Heart right ventricle (tissue), 16 donors: ENCODE results near the gene EDN2. TPM values are rescaled to one million over a fixed set of nuclear protein-coding genes. Genes with fewer than 3 reads are reported as not detected.

ENCODE experiments used
- ATAC-seq, 8 donors: fragments of 200-7000 bp; cut with Tn5 transposase; one replicate each; pipeline ENCODE4 v1.9.1; 2020; ENCODE audit warnings: mild to moderate bottlenecking in 8 of 8, moderate library complexity in 8 of 8, moderate number of reproducible peaks in 1 of 8
- DNase-seq, 2 donors: peaks; one replicate each; pipeline ENCODE4 v3.0.0-alpha.2; 2020
- H3K27ac ChIP-seq, 10 donors: fragments of 200-600 bp; sonication (generic) in 2 of 10; one replicate each; pipeline versions ENCODE4 v1.5.0 to v1.8.0; 2020 to 2022; ENCODE audit warnings: mild to moderate bottlenecking in 3 of 10
- H3K27me3 ChIP-seq, 7 donors: fragments of 200-600 bp; one replicate each; pipeline ENCODE4 v1.8.0; 2021 to 2022; ENCODE audit warnings: mild to moderate bottlenecking in 2 of 7
- H3K36me3 ChIP-seq, 9 donors: fragments of 200-600 bp; sonication (generic) in 1 of 9; one replicate each; pipeline versions ENCODE4 v1.5.0 to v1.8.0; 2020 to 2022; ENCODE audit warnings: mild to moderate bottlenecking in 2 of 9
- H3K4me1 ChIP-seq, 9 donors: fragments of 200-600 bp; sonication (generic) in 1 of 9; one replicate each; pipeline versions ENCODE4 v1.5.0 to v1.8.0; 2020 to 2022; ENCODE audit warnings: mild to moderate bottlenecking in 4 of 9
- H3K4me3 ChIP-seq, 10 donors: fragments of 200-600 bp; sonication (generic) in 2 of 10; one replicate each; pipeline versions ENCODE4 v1.5.0 to v1.8.0; 2020 to 2022; ENCODE audit warnings: mild to moderate bottlenecking in 7 of 10, moderate library complexity in 2 of 10
- H3K9me3 ChIP-seq, 11 donors: fragments of 200-600 bp in 10 of 11; sonication (generic) in 2 of 11; one replicate each; pipeline versions ENCODE4 v1.5.0 to v1.8.0; 2013 to 2022; ENCODE audit warnings: mild to moderate bottlenecking in 2 of 11, control low read depth in 1 of 11, moderate library complexity in 1 of 11
- CTCF ChIP-seq, 9 donors: fragments of 200-600 bp; sonication (generic) in 2 of 9; IDR thresholded peaks; one replicate each; pipeline versions ENCODE4 v1.5.0 to v1.8.0; 2021 to 2022; ENCODE audit warnings: antibody characterized with exemption in 9 of 9, mild to moderate bottlenecking in 5 of 9, moderate library complexity in 1 of 9
- WGBS, 2 donors: extraction: QIAGEN DNeasy Blood & Tissue Kit; methylation state at CpG; one replicate each; pipeline ENCODE4 v1.1.7; 2013; ENCODE audit warnings: inconsistent platforms in 1 of 2; 5-methylcytosine and 5-hydroxymethylcytosine counted together
- intact Hi-C, 10 donors: fragments of 100-400 bp; cut with DNase I; formaldehyde crosslinking; loops; one replicate each; pipeline versions ENCODE4 v1.11.1 to v1.14.2; 2022
- polyA plus RNA-seq, 2 donors: library from polyadenylated mRNA; stranded (reverse); fragments of 200-250 nt; gene quantifications; one replicate each; pipeline ENCODE4 v1.2.3, GENCODE V29; 2013
- total RNA-seq, 10 donors: library from RNA; stranded (reverse); fragmentation: NEBNext Ultra II Directional in 3 of 10; extraction: Animal tissue kit (Norgen Biotek cat#: 25700) in 3 of 10; gene quantifications; one replicate each; pipeline versions ENCODE4 v1.2.1 to v1.2.4, GENCODE V29; 2021 to 2023
- donor health status: Arrhythmogenic right ventricular cardiomyopathy.
- donor health status: ischemic (EF 13 %, LVEDD 7.1; RV severe dilation, severe dysfunction).
- donor health status: healthy with polysubstance abuse.
- donor health status: DM: no; HTN: yes; CAD: no.
- donor health status: DM: no; HTN: no; CAD: no.
- donor health status: ischemic (EF 25% LVEDD 6.9; RV normal size, moderate dysfunction).
- donor health status: ischemic (EF 25% LVEDD 5.7; RV mildly dilated, moderate dysfunction).
- donor health status: healthy.
- donor health status: DM: yes; HTN: yes; CAD: no.
- donor health status: Ischemic cardiomyopathy.
- donor health status: ischemic (EF 35%, LVEDD 5.7; RV mildly dilated, moderate dysfunction).
- donor health status: nonischemic (EF 11% LVEDD 7.7; RV severe dilation, severe dysfunction).
- donor health status: DM: yes; HTN: yes; CAD: no.
- donor health status: PGD.
- donor health status: ischemic (EF 29% LVEDD 5.4; RV normal size, mild dysfunction).
- donor health status: nonischemic (EF 23%, LVEDD 6.1; RV moderate dilation, normal function).

Gene EDN2
- total and polyA plus RNA-seq, 12 donors, result 0.30 to 8.5 (median 1.0) TPM; not detected in 5

DNA sequence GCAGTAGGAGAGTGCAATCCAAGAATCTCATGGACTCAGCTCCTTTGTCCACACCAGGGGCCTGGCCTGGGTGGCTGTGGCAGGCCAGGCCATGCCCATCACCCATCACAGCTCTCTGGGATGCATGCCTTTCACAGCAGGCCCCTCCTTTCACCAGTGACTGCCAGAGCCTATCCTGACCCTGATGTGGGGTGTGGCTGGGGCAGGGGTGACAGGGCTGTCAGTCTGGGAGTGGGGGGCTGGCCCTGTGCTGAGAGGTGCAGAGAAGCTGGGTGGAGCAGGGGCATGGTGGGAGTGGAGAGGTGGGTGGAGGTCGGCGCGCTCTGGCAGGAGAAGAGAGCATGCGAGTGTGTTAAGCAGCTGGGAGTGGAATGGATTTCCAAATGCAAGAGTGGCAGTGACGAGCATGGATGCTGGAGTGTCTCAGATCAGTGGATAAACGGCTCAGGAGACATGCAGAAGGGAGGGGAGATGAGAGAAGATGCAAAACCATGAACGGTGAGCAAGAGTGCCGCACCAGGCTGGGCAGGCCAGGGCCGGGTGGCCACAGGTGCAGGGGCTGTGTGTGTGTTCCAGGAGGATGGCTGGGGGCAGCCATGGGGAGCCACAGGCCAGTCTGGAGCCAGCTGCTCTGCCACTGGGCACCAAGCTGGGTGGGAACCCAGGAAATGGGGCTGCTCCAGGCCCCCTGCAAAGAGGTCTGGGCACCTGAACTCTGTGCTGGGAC, 39.6 kb upstream of the EDN2 start:
- WGBS, 2 donors, result 83 to 88% methylated on average over 9 of the region's 9 CpGs
- DNase-seq, result no peak
- H3K4me1 ChIP-seq, result no peaks in the 10 kb centered on the region
- peaks cover 0 to 22% (median 0%) of the 10 kb centered on the region in 9 donors for H3K36me3 ChIP-seq
- intact Hi-C loops, result no loop called here
- no peaks in the 10 kb centered on the region for H3K27me3 ChIP-seq
- no peak overlapping the region for H3K4me3 ChIP-seq
- H3K27ac ChIP-seq, result no peak overlapping the region
- ATAC-seq, result no peak
- no peaks in the 10 kb centered on the region for H3K9me3 ChIP-seq
- no peak for TF ChIP-seq CTCF (IDR thresholded peaks at IDR 0.05)

DNA sequence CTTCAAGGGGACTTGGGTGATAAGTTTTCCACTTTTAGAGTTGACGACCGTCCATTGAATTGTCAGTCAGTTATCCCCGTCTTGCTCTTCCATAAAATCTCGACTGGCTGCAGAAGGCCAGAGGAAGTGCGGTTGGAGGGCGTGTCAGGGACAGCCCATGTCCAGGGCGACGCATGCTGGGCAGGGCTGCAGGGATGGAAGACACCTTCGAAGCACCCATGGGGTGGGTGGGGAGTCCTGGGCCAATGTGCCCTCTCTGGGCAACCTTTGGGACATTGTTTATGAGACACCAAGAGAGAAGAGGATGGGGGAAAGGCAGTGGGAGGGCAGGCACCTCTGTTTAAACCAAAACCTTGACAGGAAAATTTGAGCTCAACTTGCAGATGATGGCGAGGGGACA, 38.6 kb upstream of the EDN2 start:
- Histone ChIP-seq H3K4me3 (no peak overlapping the region), H3K9me3 (no peaks in the 10 kb centered on the region), H3K4me1 (no peaks in the 10 kb centered on the region), H3K36me3 (peaks cover 0 to 25% (median 0%) of the 10 kb centered on the region in 9 donors), H3K27ac (no peak overlapping the region), H3K27me3 (no peaks in the 10 kb centered on the region)
- DNase-seq (no peak), ATAC-seq (no peak)
- WGBS, 2 donors, result 81 to 84% methylated on average over 10 of the region's 10 CpGs
- TF ChIP-seq CTCF (IDR thresholded peaks at IDR 0.05), result no peak
- intact Hi-C loops, result no loop called here

DNA sequence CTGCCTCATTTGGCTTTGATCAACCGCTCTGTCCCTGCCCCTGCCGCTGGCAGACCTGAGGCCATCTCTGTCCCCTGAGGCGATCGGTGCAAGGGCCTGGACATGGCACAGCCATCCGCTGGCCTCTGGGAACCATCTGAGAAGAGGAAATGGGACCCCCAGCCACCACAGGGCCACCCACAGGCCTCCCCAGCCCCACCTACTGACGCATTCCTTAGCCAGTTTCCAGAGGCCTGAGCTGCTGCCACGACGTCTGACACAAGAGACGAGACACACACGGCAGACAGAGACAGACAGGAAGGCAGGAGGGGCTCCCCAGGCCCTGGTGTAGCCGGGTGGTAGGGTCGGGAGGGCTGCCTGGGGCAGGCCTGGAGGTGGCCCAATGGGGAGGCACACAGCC, 37.3 kb upstream of the EDN2 start:
- Histone ChIP-seq H3K27ac (no peak overlapping the region), H3K4me3 (no peak overlapping the region), H3K9me3 (no peaks in the 10 kb centered on the region), H3K27me3 (no peaks in the 10 kb centered on the region), H3K4me1 (peaks cover 3 to 9% (median 6%) of the 10 kb centered on the region in 9 donors), H3K36me3 (peaks cover 0 to 26% (median 0%) of the 10 kb centered on the region in 9 donors)
- intact Hi-C loops, result no loop called here
- TF ChIP-seq CTCF (IDR thresholded peaks at IDR 0.05), result no peak
- DNase-seq (no peak), ATAC-seq (no peak)
- 79 to 80% methylated on average over 12 of the region's 12 CpGs for WGBS, 2 donors

- no peaks in the 10 kb centered on the region for H3K27me3 ChIP-seq
- no peak for TF ChIP-seq CTCF (IDR thresholded peaks at IDR 0.05)
- H3K4me1 ChIP-seq, result peaks cover 9 to 15% (median 12%) of the 10 kb centered on the region in 9 donors
- WGBS, 2 donors, result 84 to 86% methylated on average over 15 of the region's 15 CpGs
- intact Hi-C loops, result no loop called here
- H3K9me3 ChIP-seq, result no peaks in the 10 kb centered on the region
- H3K27ac ChIP-seq, result no peak overlapping the region
- ATAC-seq (no peak), DNase-seq (no peak)
- peaks cover 0 to 26% (median 0%) of the 10 kb centered on the region in 9 donors for H3K36me3 ChIP-seq
- no peak overlapping the region for H3K4me3 ChIP-seq
Observed at GRCh38 chr1:41520951-41521752, 36.7 kb upstream of the EDN2 start.
